Heart left ventricle (tissue), 16 donors: ENCODE data around the gene SLC35G2. TPM values are rescaled to one million over a fixed set of nuclear protein-coding genes. Genes with fewer than 3 reads are reported as not detected.

Source experiments
- ATAC-seq, 4 donors: fragments of 200-7000 bp; cut with Tn5 transposase; one replicate each; pipeline ENCODE4 v1.9.1; 2020 to 2022; ENCODE audit warnings: moderate library complexity in 4 of 4, mild to moderate bottlenecking in 3 of 4, moderate number of reproducible peaks in 1 of 4
- DNase-seq, 5 donors: peaks; one replicate each; pipeline ENCODE4 v3.0.0-alpha.2; 2020
- H3K27ac ChIP-seq, 12 donors: fragments of 200-600 bp; sonication (generic) in 4 of 12; one replicate each; pipeline versions ENCODE4 v1.5.0 to v1.8.0; 2016 to 2022; ENCODE audit warnings: mild to moderate bottlenecking in 2 of 12
- H3K27me3 ChIP-seq, 9 donors: fragments of 200-600 bp; sonication (generic) in 2 of 9; one replicate each; pipeline versions ENCODE4 v1.5.1 to v1.8.0; 2016 to 2022; ENCODE audit warnings: mild to moderate bottlenecking in 3 of 9
- H3K36me3 ChIP-seq, 9 donors: fragments of 200-600 bp; sonication (generic) in 2 of 9; one replicate each; pipeline versions ENCODE4 v1.5.0 to v1.8.0; 2018 to 2022; ENCODE audit warnings: mild to moderate bottlenecking in 2 of 9
- H3K4me1 ChIP-seq, 12 donors: fragments of 200-600 bp; sonication (generic) in 4 of 12; one replicate each; pipeline versions ENCODE4 v1.5.0 to v1.8.0; 2016 to 2022; ENCODE audit warnings: mild to moderate bottlenecking in 3 of 12
- H3K4me3 ChIP-seq, 12 donors: fragments of 200-600 bp; sonication (generic) in 4 of 12; one replicate each; pipeline versions ENCODE4 v1.5.0 to v1.8.0; 2017 to 2022; ENCODE audit warnings: mild to moderate bottlenecking in 9 of 12, moderate library complexity in 4 of 12
- H3K9me3 ChIP-seq, 12 donors: fragments of 200-600 bp; sonication (generic) in 4 of 12; one replicate each; pipeline versions ENCODE4 v1.5.0 to v1.8.0; 2016 to 2022; ENCODE audit warnings: mild to moderate bottlenecking in 1 of 12
- CTCF ChIP-seq, 12 donors: fragments of 200-600 bp; sonication (generic) in 4 of 12; IDR thresholded peaks; one replicate each; pipeline versions ENCODE4 v1.5.0 to v1.8.0; 2018 to 2022; ENCODE audit warnings: antibody characterized with exemption in 12 of 12, mild to moderate bottlenecking in 5 of 12
- POLR2A ChIP-seq, 2 donors: fragments of 450-650 bp; IDR thresholded peaks; one replicate each; pipeline ENCODE4 v1.6.1; 2017; ENCODE audit warnings: antibody characterized with exemption in 2 of 2, mild to moderate bottlenecking in 2 of 2, moderate library complexity in 2 of 2
- WGBS, 4 donors: extraction: QIAGEN DNeasy Blood & Tissue Kit in 2 of 4; methylation state at CpG; one replicate each; pipeline versions ENCODE4 v1.1.5 to v1.1.7; 2013 to 2018; 5-methylcytosine and 5-hydroxymethylcytosine counted together
- intact Hi-C, 10 donors: fragments of 100-400 bp; cut with DNase I; formaldehyde crosslinking; loops; one replicate each; pipeline versions ENCODE4 v1.11.1 to v1.14.2; 2022
- polyA plus RNA-seq, 2 donors: library from polyadenylated mRNA; stranded (reverse); fragments of 200-250 nt; gene quantifications; one replicate each; pipeline ENCODE4 v1.2.3, GENCODE V29; 2013
- total RNA-seq, 9 donors: library from RNA; depleted of rRNA in 2 of 9; stranded (reverse); fragments of >200 nt in 2 of 9; fragmentation: NEBNext Ultra II Directional in 3 of 9; extraction: Animal tissue kit (Norgen Biotek cat#: 25700) in 3 of 9; gene quantifications; one replicate each; pipeline versions ENCODE4 v1.1.0 to v1.2.4, GENCODE V29; 2016 to 2023
- donor health status: ischemic (EF 13 %, LVEDD 7.1; RV severe dilation, severe dysfunction).
- donor health status: healthy with polysubstance abuse.
- donor health status: DM: no; HTN: yes; CAD: no.
- donor health status: DM: no; HTN: no; CAD: no.
- donor health status: ischemic (EF 25% LVEDD 6.9; RV normal size, moderate dysfunction).
- donor health status: ischemic (EF 25% LVEDD 5.7; RV mildly dilated, moderate dysfunction).
- donor health status: healthy.
- donor health status: DM: yes; HTN: yes; CAD: no.
- donor health status: ischemic (EF 35%, LVEDD 5.7; RV mildly dilated, moderate dysfunction).
- donor health status: nonischemic (EF 11% LVEDD 7.7; RV severe dilation, severe dysfunction).
- donor health status: DM: yes; HTN: yes; CAD: no.
- donor health status: PGD.
- donor health status: ischemic (EF 29% LVEDD 5.4; RV normal size, mild dysfunction).
- donor health status: nonischemic (EF 23%, LVEDD 6.1; RV moderate dilation, normal function).

Gene SLC35G2
- total and polyA plus RNA-seq, 11 donors, result 1.0 to 5.3 (median 3.5) TPM

- intact Hi-C loops, result no loop called here
- no peak overlapping the region for H3K4me3 ChIP-seq
- DNase-seq (no peak), ATAC-seq (no peak)
- peaks cover 0 to 70% (median 10%) of the 10 kb centered on the region in 12 donors for H3K4me1 ChIP-seq
- H3K27me3 ChIP-seq, result no peaks in the 10 kb centered on the region
- WGBS, 4 donors, result 0 to 46% (median 2%) methylated on average over 1 of the region's 1 CpG
- peaks cover 0 to 5% (median 0%) of the 10 kb centered on the region in 9 donors for H3K36me3 ChIP-seq
- H3K27ac ChIP-seq, result no peak overlapping the region
- TF ChIP-seq POLR2A (IDR thresholded peaks at IDR 0.05), result no peak
- no peak for TF ChIP-seq CTCF (IDR thresholded peaks at IDR 0.05)
- H3K9me3 ChIP-seq, result peaks cover 0 to 38% (median 17%) of the 10 kb centered on the region in 12 donors
These were observed 85.0 kb downstream of the SLC35G2 start for GRCh38 chr3:136903899-136904298.

- H3K4me1 ChIP-seq, result peaks cover 0 to 70% (median 11%) of the 10 kb centered on the region in 12 donors
- H3K27me3 ChIP-seq, result no peaks in the 10 kb centered on the region
- H3K4me3 ChIP-seq, result no peak overlapping the region
- intact Hi-C loops, result no loop called here
- no peak for DNase-seq
- no peak overlapping the region for H3K27ac ChIP-seq
- ATAC-seq, result no peak
- H3K9me3 ChIP-seq, result peaks cover 0 to 36% (median 17%) of the 10 kb centered on the region in 12 donors
- H3K36me3 ChIP-seq, result peaks cover 0 to 5% (median 0%) of the 10 kb centered on the region in 9 donors
- TF ChIP-seq POLR2A (IDR thresholded peaks at IDR 0.05) (no peak), CTCF (IDR thresholded peaks at IDR 0.05) (no peak)
- WGBS, 4 donors, result 74 to 79% (median 75%) methylated on average over 4 of the region's 4 CpGs
These were observed 85.8 kb downstream of the SLC35G2 start for GRCh38 chr3:136904746-136905145.

Other genes with a start within 250 kb of the SLC35G2 start
- gene STAG1, start 66.7 kb upstream of the SLC35G2 start, total RNA-seq, result 10 to 100 TPM; 15.4 to 23.4 (median 20.2) TPM
- 10 to 100 TPM in 1 of 2 donors, 1 to 10 TPM in 1; 7.2 to 15.7 TPM for gene STAG1, start 66.7 kb upstream of the SLC35G2 start, polyA plus RNA-seq
- gene NCK1, start 43.1 kb downstream of the SLC35G2 start, total RNA-seq, result 10 to 100 TPM; 18.7 to 36.0 (median 23.4) TPM
- gene NCK1, start 43.1 kb downstream of the SLC35G2 start, polyA plus RNA-seq, result 10 to 100 TPM in 1 of 2 donors, 1 to 10 TPM in 1; 6.5 to 18.6 TPM
- 1 to 10 TPM in 1 of 9 donors, under 1 TPM in 8; 0.14 to 1.1 (median 0.44) TPM for gene IL20RB, start 138.9 kb downstream of the SLC35G2 start, total RNA-seq
- gene IL20RB, start 138.9 kb downstream of the SLC35G2 start, polyA plus RNA-seq, result under 1 TPM; 0.42 to 0.50 TPM